PC-9 (cell line): Measurements from ENCODE around the gene CD79B.

Source experiments
- EZH2 ChIP-seq: fragments of 200-600 bp; sonication (generic); IDR thresholded peaks from 2 replicates; pipeline ENCODE4 v1.8.0; 2017; ENCODE audit warnings: antibody characterized with exemption, low read depth
- TF ChIP-seq, protein P1 (sequence below): fragments of 200-600 bp; sonication (generic); conservative IDR thresholded peaks from 2 replicates; pipeline ENCODE4 v1.6.1; 2017; ENCODE audit warnings: mixed run types, antibody characterized with exemption, mild to moderate bottlenecking, moderate library complexity

DNA sequence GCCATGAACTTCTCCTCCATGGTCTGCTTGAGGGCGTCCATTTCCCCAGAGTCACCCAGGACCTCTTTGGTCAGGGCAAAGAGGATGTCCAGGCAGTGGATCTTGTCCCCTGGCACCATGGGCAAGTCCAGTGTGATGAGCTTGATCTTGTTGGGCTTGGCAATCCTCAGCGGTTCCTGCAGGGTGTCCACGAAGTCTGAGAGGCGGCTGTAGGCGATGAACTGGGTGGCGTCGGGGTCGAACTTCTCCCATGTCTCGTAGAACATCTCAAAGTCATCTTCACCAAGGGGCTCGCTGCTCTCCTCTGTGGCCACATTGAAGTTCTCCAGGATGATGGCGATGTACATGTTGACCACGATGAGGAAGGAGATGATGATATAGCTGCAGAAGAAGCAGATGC, 9.0 kb upstream of the CD79B start:
- TF ChIP-seq, protein P1, sequence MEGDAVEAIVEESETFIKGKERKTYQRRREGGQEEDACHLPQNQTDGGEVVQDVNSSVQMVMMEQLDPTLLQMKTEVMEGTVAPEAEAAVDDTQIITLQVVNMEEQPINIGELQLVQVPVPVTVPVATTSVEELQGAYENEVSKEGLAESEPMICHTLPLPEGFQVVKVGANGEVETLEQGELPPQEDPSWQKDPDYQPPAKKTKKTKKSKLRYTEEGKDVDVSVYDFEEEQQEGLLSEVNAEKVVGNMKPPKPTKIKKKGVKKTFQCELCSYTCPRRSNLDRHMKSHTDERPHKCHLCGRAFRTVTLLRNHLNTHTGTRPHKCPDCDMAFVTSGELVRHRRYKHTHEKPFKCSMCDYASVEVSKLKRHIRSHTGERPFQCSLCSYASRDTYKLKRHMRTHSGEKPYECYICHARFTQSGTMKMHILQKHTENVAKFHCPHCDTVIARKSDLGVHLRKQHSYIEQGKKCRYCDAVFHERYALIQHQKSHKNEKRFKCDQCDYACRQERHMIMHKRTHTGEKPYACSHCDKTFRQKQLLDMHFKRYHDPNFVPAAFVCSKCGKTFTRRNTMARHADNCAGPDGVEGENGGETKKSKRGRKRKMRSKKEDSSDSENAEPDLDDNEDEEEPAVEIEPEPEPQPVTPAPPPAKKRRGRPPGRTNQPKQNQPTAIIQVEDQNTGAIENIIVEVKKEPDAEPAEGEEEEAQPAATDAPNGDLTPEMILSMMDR = no peak
- TF ChIP-seq EZH2 = no peak
